A673 (cell line): ENCODE results near the gene NXPE4.

Source experiments
- EZH2 ChIP-seq: fragments of 200-600 bp; sonication (generic); IDR thresholded peaks from 2 replicates; pipeline ENCODE4 v1.6.1; 2017; ENCODE audit warnings: borderline replicate concordance, low read depth, mild to moderate bottlenecking, mixed read lengths, antibody characterized with exemption, low read length; ENCODE audit not compliant: poor library complexity, severe bottlenecking
- TF ChIP-seq, protein P1 (sequence below): fragments of 300-800, 200-600 bp; sonication (generic); conservative IDR thresholded peaks from 2 replicates; pipeline ENCODE4 v1.5.1; 2017; ENCODE audit warnings: low read depth, mild to moderate bottlenecking, antibody characterized with exemption, low read length, moderate library complexity, mixed read lengths

DNA sequence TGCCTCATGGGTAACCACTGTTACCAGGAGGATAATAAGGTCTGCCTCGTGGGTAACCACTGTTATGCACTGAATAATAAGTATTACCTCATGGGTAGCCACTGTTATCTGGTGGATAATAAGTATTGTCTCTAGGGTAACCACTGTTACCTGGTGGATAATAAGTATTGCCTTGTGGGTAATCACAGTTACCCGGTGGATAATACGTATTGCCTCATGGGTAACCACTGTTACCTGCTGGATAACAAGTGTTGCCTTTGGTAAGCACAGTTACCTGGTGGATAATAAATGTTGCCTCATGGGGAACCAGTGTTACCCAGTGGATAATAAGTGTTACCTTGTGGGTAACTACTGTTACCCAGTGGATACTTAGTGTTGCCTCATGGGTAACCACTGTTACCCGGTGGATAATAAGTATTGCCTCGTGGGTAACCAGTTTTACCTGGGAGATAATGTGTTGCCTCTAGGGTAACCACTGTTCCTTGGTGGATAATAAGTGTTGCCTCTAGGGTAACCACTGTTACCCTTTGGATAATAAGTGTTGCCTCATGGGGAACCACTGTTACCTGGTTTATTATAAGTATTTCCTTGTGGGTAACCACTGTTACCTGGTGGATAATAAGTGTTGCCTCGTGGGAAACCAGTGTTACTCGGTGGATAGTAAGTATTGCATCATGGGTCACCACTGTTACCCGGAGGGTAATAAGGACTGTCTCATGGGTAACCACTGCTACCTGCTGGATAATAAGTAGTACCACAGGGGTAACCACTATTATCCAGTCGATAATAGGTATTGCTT, 10.6 kb upstream of the NXPE4 start:
- no peak for TF ChIP-seq EZH2
- TF ChIP-seq, protein P1, sequence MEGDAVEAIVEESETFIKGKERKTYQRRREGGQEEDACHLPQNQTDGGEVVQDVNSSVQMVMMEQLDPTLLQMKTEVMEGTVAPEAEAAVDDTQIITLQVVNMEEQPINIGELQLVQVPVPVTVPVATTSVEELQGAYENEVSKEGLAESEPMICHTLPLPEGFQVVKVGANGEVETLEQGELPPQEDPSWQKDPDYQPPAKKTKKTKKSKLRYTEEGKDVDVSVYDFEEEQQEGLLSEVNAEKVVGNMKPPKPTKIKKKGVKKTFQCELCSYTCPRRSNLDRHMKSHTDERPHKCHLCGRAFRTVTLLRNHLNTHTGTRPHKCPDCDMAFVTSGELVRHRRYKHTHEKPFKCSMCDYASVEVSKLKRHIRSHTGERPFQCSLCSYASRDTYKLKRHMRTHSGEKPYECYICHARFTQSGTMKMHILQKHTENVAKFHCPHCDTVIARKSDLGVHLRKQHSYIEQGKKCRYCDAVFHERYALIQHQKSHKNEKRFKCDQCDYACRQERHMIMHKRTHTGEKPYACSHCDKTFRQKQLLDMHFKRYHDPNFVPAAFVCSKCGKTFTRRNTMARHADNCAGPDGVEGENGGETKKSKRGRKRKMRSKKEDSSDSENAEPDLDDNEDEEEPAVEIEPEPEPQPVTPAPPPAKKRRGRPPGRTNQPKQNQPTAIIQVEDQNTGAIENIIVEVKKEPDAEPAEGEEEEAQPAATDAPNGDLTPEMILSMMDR: no peak
